ENCODE data around the gene NRIP1.

The NRIP1 gene

GRCh38 chr21:14998336-14998735 lies 66.5 kb downstream of the NRIP1 start:
- no peak for DNase-seq (ENCODE audit: low read depth)
- no peak overlapping the region for H3K4me3 ChIP-seq (ENCODE audit: low read depth, low read length)
- no peak for TF ChIP-seq CTCF (IDR thresholded peaks at IDR 0.05; ENCODE audit: insufficient read depth, low read depth, low read length, missing control alignments)

GRCh38 chr21:14995695-14996490 lies 68.9 kb downstream of the NRIP1 start:
- no peak for DNase-seq (ENCODE audit: low read depth)
- H3K4me3 ChIP-seq (ENCODE audit: low read depth, low read length): no peak overlapping the region
- no peak for TF ChIP-seq CTCF (IDR thresholded peaks at IDR 0.05; ENCODE audit: insufficient read depth, low read depth, low read length, missing control alignments)

- no peak for DNase-seq (ENCODE audit: low read depth)
- no peak overlapping the region for H3K4me3 ChIP-seq (ENCODE audit: low read depth, low read length)
- TF ChIP-seq CTCF (IDR thresholded peaks at IDR 0.05; ENCODE audit: insufficient read depth, low read depth, low read length, missing control alignments): no peak
Observed at GRCh38 chr21:14995226-14995625, 69.6 kb downstream of the NRIP1 start.

GRCh38 chr21:14993115-14993514 lies 71.7 kb downstream of the NRIP1 start:
- TF ChIP-seq CTCF (IDR thresholded peaks at IDR 0.05; ENCODE audit: insufficient read depth, low read depth, low read length, missing control alignments): no peak
- no peak overlapping the region for H3K4me3 ChIP-seq (ENCODE audit: low read depth, low read length)
- DNase-seq (ENCODE audit: low read depth): no peak

GRCh38 chr21:14991957-14992356 lies 72.8 kb downstream of the NRIP1 start:
- no peak for DNase-seq (ENCODE audit: low read depth)
- TF ChIP-seq CTCF (IDR thresholded peaks at IDR 0.05; ENCODE audit: insufficient read depth, low read depth, low read length, missing control alignments): no peak

DNA sequence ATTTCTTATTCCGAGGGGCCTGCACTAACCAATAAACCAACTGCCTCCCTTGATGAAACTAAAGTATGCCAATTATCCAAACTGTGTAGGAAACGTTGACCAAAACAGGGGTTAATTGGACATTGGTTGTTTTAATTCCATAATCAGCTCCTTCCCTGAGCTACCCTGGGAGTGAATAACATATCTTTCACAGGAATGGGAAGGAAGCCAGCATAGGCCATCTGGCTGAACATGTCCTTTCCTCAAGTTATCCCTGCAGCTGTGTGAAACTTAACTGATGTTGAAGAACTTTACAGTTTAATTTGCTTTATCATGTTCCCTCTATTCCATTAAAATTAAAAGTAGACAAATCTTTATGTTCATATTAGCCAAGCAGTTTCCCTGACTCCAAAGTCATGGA lies 75.4 kb downstream of the NRIP1 start:
- DNase-seq (ENCODE audit: low read depth): no peak
- no peak overlapping the region for H3K4me3 ChIP-seq (ENCODE audit: low read depth, low read length)
- no peak for TF ChIP-seq CTCF (IDR thresholded peaks at IDR 0.05; ENCODE audit: insufficient read depth, low read depth, low read length, missing control alignments)

More at GRCh38 chr21:14991957-14992356, 72.8 kb downstream of the NRIP1 start:
- H3K4me3 ChIP-seq (ENCODE audit: low read depth, low read length): no peak overlapping the region

GRCh38 chr21:14988760-14989159 lies 76.0 kb downstream of the NRIP1 start:
- TF ChIP-seq CTCF (IDR thresholded peaks at IDR 0.05; ENCODE audit: insufficient read depth, low read depth, low read length, missing control alignments): no peak
- no peak overlapping the region for H3K4me3 ChIP-seq (ENCODE audit: low read depth, low read length)
- DNase-seq (ENCODE audit: low read depth): no peak
